ENCODE data around the gene SUCNR1.
"Not testable (repeated sequence)": the region's sequence is repeated elsewhere in the genome, so short reads cannot be mapped to it uniquely, and the experiment has no call there.

SUCNR1 gene

GRCh38 chr3:151866711-151867410, 6.6 kb upstream of the SUCNR1 start:
- DNase-seq = no peak
- H3K4me3 Mint-ChIP-seq = no peak overlapping the region

DNA sequence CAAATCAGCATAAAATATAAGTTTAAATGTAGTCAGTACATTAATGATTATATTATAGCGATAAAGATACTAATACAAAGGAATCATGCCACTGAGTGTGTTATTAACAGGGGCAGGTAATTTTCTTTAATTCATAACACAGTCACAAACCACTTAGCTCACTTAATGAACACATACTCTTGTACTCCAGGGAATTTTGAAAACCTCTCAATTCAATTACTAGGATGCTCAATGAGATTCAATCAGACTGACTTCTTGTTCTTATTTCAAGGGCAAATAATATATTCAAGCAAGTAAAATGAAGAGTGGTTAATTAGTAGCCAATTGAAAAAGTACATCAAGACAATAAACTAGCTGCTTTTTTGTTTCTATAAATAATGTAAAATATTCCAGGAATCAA, 5.8 kb upstream of the SUCNR1 start:
- H3K4me1 Mint-ChIP-seq = peaks cover 24% of the 10 kb centered on the region

More at GRCh38 chr3:151866711-151867410, 6.6 kb upstream of the SUCNR1 start:
- Mint-ChIP-seq H3K4me1 (peaks cover 24% of the 10 kb centered on the region), H3K27ac (peak overlapping the region; percentile 89), H3K9me3 (no peaks in the 10 kb centered on the region), H3K36me3 (ENCODE audit: low read depth) (no peaks in the 10 kb centered on the region), H3K27me3 (ENCODE audit: low read depth, poor library complexity) (no peaks in the 10 kb centered on the region)
- TF ChIP-seq, protein P1, sequence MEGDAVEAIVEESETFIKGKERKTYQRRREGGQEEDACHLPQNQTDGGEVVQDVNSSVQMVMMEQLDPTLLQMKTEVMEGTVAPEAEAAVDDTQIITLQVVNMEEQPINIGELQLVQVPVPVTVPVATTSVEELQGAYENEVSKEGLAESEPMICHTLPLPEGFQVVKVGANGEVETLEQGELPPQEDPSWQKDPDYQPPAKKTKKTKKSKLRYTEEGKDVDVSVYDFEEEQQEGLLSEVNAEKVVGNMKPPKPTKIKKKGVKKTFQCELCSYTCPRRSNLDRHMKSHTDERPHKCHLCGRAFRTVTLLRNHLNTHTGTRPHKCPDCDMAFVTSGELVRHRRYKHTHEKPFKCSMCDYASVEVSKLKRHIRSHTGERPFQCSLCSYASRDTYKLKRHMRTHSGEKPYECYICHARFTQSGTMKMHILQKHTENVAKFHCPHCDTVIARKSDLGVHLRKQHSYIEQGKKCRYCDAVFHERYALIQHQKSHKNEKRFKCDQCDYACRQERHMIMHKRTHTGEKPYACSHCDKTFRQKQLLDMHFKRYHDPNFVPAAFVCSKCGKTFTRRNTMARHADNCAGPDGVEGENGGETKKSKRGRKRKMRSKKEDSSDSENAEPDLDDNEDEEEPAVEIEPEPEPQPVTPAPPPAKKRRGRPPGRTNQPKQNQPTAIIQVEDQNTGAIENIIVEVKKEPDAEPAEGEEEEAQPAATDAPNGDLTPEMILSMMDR (IDR thresholded peaks at IDR 0.05) = no peak

GRCh38 chr3:151869181-151869580, 4.3 kb upstream of the SUCNR1 start:
- DNase-seq = no peak
- Mint-ChIP-seq H3K9me3 (no peaks in the 10 kb centered on the region), H3K4me1 (peaks cover 24% of the 10 kb centered on the region), H3K36me3 (ENCODE audit: low read depth) (no peaks in the 10 kb centered on the region), H3K27me3 (ENCODE audit: low read depth, poor library complexity) (no peaks in the 10 kb centered on the region), H3K27ac (no peak overlapping the region), H3K4me3 (no peak overlapping the region)
- TF ChIP-seq, protein P1 (IDR thresholded peaks at IDR 0.05) = no peak

More for the DNA sequence above, 5.8 kb upstream of the SUCNR1 start:
- Mint-ChIP-seq H3K9me3 (no peaks in the 10 kb centered on the region), H3K27ac (no peak overlapping the region), H3K27me3 (ENCODE audit: low read depth, poor library complexity) (no peaks in the 10 kb centered on the region), H3K4me3 (no peak overlapping the region), H3K36me3 (ENCODE audit: low read depth) (no peaks in the 10 kb centered on the region)
- TF ChIP-seq, protein P1 (IDR thresholded peaks at IDR 0.05) = no peak
- DNase-seq = no peak

DNA sequence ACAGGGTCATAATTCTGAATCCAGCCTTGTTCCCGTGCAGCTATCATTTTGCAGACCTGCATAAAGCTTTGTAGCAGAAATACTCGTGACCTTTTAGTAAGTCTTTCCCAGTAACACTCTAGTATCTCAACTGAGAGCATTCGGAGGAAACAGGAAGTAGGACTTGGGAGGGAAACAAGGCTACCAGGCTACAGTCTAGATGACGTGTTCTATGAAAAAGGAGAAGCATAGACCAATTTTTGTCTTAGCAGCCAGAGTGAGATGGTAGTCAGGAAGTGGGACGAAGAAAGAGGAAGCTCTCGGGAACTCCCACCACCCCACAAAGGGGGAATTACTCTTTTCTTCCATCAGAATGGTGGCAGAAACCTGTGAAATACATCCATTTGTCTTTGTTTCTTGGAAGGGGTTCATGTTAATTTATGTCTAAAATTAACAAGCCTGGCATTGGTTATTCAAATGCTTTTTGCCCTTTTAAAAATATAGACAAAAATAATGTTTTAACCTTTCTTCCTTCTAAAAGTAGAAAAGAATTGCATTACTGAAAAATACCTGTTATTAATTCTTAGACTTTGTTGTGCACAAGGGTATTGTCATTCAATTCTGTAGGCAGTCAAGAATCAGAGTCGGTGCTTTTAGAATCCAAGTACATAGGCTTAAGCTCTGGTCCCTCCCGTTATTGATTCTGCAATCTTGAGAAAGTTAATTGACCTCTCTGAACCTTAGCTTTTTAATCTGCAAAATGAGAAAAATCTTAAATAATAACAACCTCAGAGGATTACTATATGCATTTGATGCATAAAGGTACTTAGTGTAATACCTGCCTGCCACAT, 1.6 kb upstream of the SUCNR1 start:
- Mint-ChIP-seq H3K36me3 (ENCODE audit: low read depth) (no peaks in the 10 kb centered on the region), H3K9me3 (no peaks in the 10 kb centered on the region), H3K27ac (no peak overlapping the region), H3K27me3 (ENCODE audit: low read depth, poor library complexity) (no peaks in the 10 kb centered on the region), H3K4me1 (peaks cover 24% of the 10 kb centered on the region), H3K4me3 (no peak overlapping the region)
- DNase-seq = no peak
- TF ChIP-seq, protein P1 (IDR thresholded peaks at IDR 0.05) = no peak

DNA sequence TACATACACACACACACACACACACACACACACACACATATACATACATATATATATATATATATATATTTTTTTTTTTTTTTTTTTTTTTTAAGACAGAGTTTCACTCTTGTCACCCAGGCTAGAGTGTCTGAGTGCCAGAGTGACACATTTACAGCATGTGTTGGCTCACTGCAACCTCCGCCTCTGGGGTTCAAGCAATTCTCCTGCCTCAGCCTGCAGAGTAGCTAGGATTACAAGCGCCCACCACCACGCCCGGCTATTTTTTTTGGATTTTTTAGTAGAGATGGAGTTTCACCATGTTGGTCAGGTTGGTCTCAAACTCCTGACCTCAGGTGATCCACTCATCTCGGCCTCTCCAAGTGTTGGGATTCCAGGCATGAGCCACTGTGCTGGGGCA, 636 bp downstream of the SUCNR1 start:
- H3K4me3 Mint-ChIP-seq; H3K27ac Mint-ChIP-seq; H3K9me3 Mint-ChIP-seq; DNase-seq; H3K27me3 Mint-ChIP-seq (ENCODE audit: low read depth, poor library complexity); H3K36me3 Mint-ChIP-seq (ENCODE audit: low read depth): not testable (repeated sequence)
- peaks cover 14% of the 10 kb centered on the region for H3K4me1 Mint-ChIP-seq

DNA sequence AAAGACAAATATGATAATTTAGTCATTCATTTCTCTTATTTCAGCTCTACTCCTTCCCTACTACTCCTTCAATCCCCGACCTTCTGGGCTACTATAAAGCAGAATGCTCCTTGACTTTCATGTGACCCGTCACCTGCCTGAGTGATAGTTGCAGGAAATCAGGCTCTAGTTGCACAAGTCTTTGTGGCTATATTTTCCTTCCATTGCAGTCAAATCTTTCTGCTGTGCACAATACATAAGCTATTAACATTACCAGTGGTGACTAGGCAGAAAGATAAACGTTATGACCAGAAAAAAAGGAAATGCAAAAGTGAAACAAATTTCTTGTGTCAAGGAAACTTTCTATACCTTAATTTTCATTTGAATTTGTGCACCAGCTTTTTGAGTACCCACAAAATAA, 2.3 kb downstream of the SUCNR1 start:
- H3K9me3 Mint-ChIP-seq = no peaks in the 10 kb centered on the region
- H3K27ac Mint-ChIP-seq = no peak overlapping the region
- TF ChIP-seq, protein P1 (IDR thresholded peaks at IDR 0.05) = no peak
- no peak overlapping the region for H3K4me3 Mint-ChIP-seq
- no peak for DNase-seq
- H3K4me1 Mint-ChIP-seq = peaks cover 11% of the 10 kb centered on the region
- H3K36me3 Mint-ChIP-seq (ENCODE audit: low read depth) = no peaks in the 10 kb centered on the region
- no peaks in the 10 kb centered on the region for H3K27me3 Mint-ChIP-seq (ENCODE audit: low read depth, poor library complexity)

All from nephron progenitor cell (in vitro differentiated cells).